ENCODE measurements around the gene BCR. TPM values are rescaled to one million over a fixed set of nuclear protein-coding genes. Genes with fewer than 3 reads are reported as not detected.

BCR gene
- total RNA-seq, 2 experiments from 2014 or later = 30.4 to 32.0 TPM

- Mint-ChIP-seq H3K27me3 (no peaks in the 10 kb centered on the region), H3K4me1 (ENCODE audit: low read depth) (peaks cover 54% of the 10 kb centered on the region), H3K4me3 (no peak overlapping the region), H3K9me3 (no peaks in the 10 kb centered on the region), H3K27ac (no peak overlapping the region), H3K36me3 (ENCODE audit: low read depth) (peaks cover 23% of the 10 kb centered on the region)
- intact Hi-C loops (cut with micrococcal nuclease) = no loop called here
- ChIA-PET CTCF (interaction anchor here (0.9 to 2.0 kb wide), 4 partner anchors 22 to 104 kb away, joined by 3 to 8 read pairs (median 3); no protein-coding TSS in a partner anchor), POLR2A (interaction anchor here (1.6 to 2.2 kb wide), 2 partner anchors 10 to 13 kb away, joined by 4 read pairs; no protein-coding TSS in a partner anchor)
- ATAC-seq (no peak), DNase-seq (no peak)
- TF ChIP-seq, protein P1, sequence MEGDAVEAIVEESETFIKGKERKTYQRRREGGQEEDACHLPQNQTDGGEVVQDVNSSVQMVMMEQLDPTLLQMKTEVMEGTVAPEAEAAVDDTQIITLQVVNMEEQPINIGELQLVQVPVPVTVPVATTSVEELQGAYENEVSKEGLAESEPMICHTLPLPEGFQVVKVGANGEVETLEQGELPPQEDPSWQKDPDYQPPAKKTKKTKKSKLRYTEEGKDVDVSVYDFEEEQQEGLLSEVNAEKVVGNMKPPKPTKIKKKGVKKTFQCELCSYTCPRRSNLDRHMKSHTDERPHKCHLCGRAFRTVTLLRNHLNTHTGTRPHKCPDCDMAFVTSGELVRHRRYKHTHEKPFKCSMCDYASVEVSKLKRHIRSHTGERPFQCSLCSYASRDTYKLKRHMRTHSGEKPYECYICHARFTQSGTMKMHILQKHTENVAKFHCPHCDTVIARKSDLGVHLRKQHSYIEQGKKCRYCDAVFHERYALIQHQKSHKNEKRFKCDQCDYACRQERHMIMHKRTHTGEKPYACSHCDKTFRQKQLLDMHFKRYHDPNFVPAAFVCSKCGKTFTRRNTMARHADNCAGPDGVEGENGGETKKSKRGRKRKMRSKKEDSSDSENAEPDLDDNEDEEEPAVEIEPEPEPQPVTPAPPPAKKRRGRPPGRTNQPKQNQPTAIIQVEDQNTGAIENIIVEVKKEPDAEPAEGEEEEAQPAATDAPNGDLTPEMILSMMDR (IDR thresholded peaks at IDR 0.05) = no peak
Observed at GRCh38 chr22:23187211-23187610, 6.9 kb downstream of the BCR start.

DNA sequence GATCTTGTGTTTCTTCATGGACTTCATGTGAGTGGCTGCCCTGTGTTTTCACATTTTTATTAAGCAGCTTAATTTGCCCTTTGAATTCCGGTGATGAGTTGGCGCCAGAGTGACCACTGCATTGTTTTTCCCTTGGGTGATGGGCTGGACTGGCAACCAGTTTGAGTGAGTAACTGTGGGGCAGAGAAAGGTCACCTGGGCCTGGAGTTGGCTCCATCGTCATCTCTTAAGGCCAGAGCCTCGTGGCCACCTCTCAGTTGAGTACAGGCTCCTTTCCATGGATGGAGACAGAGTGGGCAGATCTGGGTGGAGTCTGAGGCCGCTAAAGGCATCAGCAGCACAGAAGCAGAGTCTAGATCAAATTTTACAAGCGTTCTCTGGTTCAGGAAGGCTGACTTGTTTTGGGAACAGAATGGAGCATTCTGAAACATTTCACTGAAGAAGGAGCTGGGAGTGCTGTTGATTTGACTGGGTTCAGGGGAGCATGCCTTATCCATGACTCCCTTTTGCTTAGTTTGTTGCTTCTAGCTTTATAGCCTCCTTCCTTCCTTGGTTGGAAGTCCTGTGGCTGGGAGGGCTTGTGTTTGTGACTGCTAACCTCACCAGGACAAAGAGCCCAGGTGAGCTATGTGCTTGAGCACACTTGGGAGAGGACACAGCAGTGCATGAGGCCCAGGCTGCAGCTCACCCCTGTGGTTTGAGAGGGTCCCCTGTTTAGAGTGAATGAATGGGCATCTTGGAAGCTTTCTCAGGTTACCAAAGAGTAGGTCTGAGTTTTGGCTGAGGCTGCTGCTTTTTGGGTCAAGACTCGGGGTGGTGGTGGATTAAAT, 7.8 kb downstream of the BCR start:
- Mint-ChIP-seq H3K9me3 (no peaks in the 10 kb centered on the region), H3K27ac (peak overlapping the region; percentile 26)
- no peak for ATAC-seq

GRCh38 chr22:23190526-23190925, 10.2 kb downstream of the BCR start:
- Mint-ChIP-seq H3K36me3 (ENCODE audit: low read depth) (peaks cover 16% of the 10 kb centered on the region), H3K27ac (no peak overlapping the region), H3K27me3 (no peaks in the 10 kb centered on the region), H3K4me1 (ENCODE audit: low read depth) (peaks cover 34% of the 10 kb centered on the region), H3K9me3 (no peaks in the 10 kb centered on the region), H3K4me3 (no peak overlapping the region)
- DNase-seq (no peak), ATAC-seq (no peak)
- TF ChIP-seq, protein P1 (IDR thresholded peaks at IDR 0.05) = no peak
- POLR2A ChIA-PET = interaction anchor here (1.2 kb wide), 1 partner anchor 26 kb away, joined by 4 read pairs; no protein-coding TSS in a partner anchor
- CTCF ChIA-PET = no interaction called here
- intact Hi-C loops (cut with micrococcal nuclease) = no loop called here

More for the DNA sequence above, 7.8 kb downstream of the BCR start:
- ChIA-PET CTCF (interaction anchor here (1.2 to 1.5 kb wide), 2 partner anchors 21 to 102 kb away, joined by 3 to 4 read pairs; no protein-coding TSS in a partner anchor), POLR2A (interaction anchor here (1.0 to 1.6 kb wide), 3 partner anchors 9 to 91 kb away, joined by 3 to 4 read pairs (median 3); no protein-coding TSS in a partner anchor)
- no peaks in the 10 kb centered on the region for H3K27me3 Mint-ChIP-seq
- peaks cover 20% of the 10 kb centered on the region for H3K36me3 Mint-ChIP-seq (ENCODE audit: low read depth)
- DNase-seq = no peak
- H3K4me1 Mint-ChIP-seq (ENCODE audit: low read depth) = peaks cover 48% of the 10 kb centered on the region
- no peak overlapping the region for H3K4me3 Mint-ChIP-seq
- TF ChIP-seq, protein P1 (IDR thresholded peaks at IDR 0.05) = no peak
- intact Hi-C loops (cut with micrococcal nuclease) = no loop called here

- POLR2A ChIA-PET = interaction anchor here (1.0 kb wide), 1 partner anchor 13 kb away, joined by 3 read pairs; no protein-coding TSS in a partner anchor
- H3K27me3 Mint-ChIP-seq = no peaks in the 10 kb centered on the region
- intact Hi-C loops (cut with micrococcal nuclease) = no loop called here
- no peak overlapping the region for H3K4me3 Mint-ChIP-seq
- peaks cover 11% of the 10 kb centered on the region for H3K36me3 Mint-ChIP-seq (ENCODE audit: low read depth)
- ATAC-seq (no peak), DNase-seq (no peak)
- CTCF ChIA-PET = no interaction called here
- H3K27ac Mint-ChIP-seq = no peak overlapping the region
- TF ChIP-seq, protein P1 (IDR thresholded peaks at IDR 0.05) = no peak
- no peaks in the 10 kb centered on the region for H3K9me3 Mint-ChIP-seq
- H3K4me1 Mint-ChIP-seq (ENCODE audit: low read depth) = peaks cover 32% of the 10 kb centered on the region
Observed at GRCh38 chr22:23192133-23192532, 11.8 kb downstream of the BCR start.

GRCh38 chr22:23192558-23192957, 12.2 kb downstream of the BCR start:
- Mint-ChIP-seq H3K27ac (no peak overlapping the region), H3K36me3 (ENCODE audit: low read depth) (peaks cover 10% of the 10 kb centered on the region), H3K4me1 (ENCODE audit: low read depth) (peaks cover 33% of the 10 kb centered on the region), H3K27me3 (no peaks in the 10 kb centered on the region), H3K9me3 (no peaks in the 10 kb centered on the region), H3K4me3 (no peak overlapping the region)
- ChIA-PET CTCF (no interaction called here), POLR2A (interaction anchor here (1.0 kb wide), 1 partner anchor 13 kb away, joined by 3 read pairs; no protein-coding TSS in a partner anchor)
- intact Hi-C loops (cut with micrococcal nuclease) = no loop called here
- TF ChIP-seq, protein P1 (IDR thresholded peaks at IDR 0.05) = no peak
- DNase-seq (no peak), ATAC-seq (no peak)

Measured in activated CD8-positive, alpha-beta T cell treated with anti-CD3 and anti-CD28 coated beads for 36 hours (primary cell).